Natural killer cell treated with Interleukin-12 subunit alpha and Interleukin-12 subunit beta and Interleukin-15 and Interleukin-18, amount 100 ng/mL, for 72 hours (primary cell): ENCODE data around the gene EIPR1. TPM values are rescaled to one million over a fixed set of nuclear protein-coding genes. Genes with fewer than 3 reads are reported as not detected.

Source experiments
- ATAC-seq, 2 donors: fragments of 150-1000 bp; cut with Tn5 transposase in 1 of 2; sonication (Bioruptor Pico), chemical (Tn5 transposase) in 1 of 2; 2 replicates each; pipeline ENCODE4 v1.10.0; 2021
- DNase-seq: peaks from one replicate; pipeline ENCODE4 v3.0.0; 2022; ENCODE audit warnings: low spot score
- H3K27ac Mint-ChIP-seq, 2 donors: 1 replicate in 1 of 2; 2 replicates in 1 of 2; pipeline ENCODE4 v1.8.0; 2022; ENCODE audit warnings: mixed read lengths in 2 of 2, mild to moderate bottlenecking in 1 of 2, moderate library complexity in 1 of 2
- H3K27me3 Mint-ChIP-seq, 2 donors: 1 replicate in 1 of 2; 2 replicates in 1 of 2; pipeline ENCODE4 v1.8.0; 2022; ENCODE audit warnings: mixed read lengths in 2 of 2
- H3K36me3 Mint-ChIP-seq: one replicate; pipeline ENCODE4 v1.8.0; 2022; ENCODE audit warnings: mixed read lengths
- H3K4me1 Mint-ChIP-seq, 2 donors: 1 replicate in 1 of 2; 2 replicates in 1 of 2; pipeline ENCODE4 v1.8.0; 2022; ENCODE audit warnings: low read depth in 2 of 2, mixed read lengths in 2 of 2, mild to moderate bottlenecking in 1 of 2
- H3K4me3 Mint-ChIP-seq: one replicate; pipeline ENCODE4 v1.8.0; 2022; ENCODE audit warnings: mixed read lengths
- H3K9me3 Mint-ChIP-seq: 2 replicates; pipeline ENCODE4 v1.8.0; 2022; ENCODE audit warnings: mixed read lengths
- total RNA-seq, 2 donors: library from RNA; stranded (reverse); gene quantifications; one replicate each; pipeline ENCODE4 v1.2.3, GENCODE V29; 2022

The EIPR1 gene
- total RNA-seq, 2 donors from 2014 or later, result 46.9 to 61.8 TPM

DNA sequence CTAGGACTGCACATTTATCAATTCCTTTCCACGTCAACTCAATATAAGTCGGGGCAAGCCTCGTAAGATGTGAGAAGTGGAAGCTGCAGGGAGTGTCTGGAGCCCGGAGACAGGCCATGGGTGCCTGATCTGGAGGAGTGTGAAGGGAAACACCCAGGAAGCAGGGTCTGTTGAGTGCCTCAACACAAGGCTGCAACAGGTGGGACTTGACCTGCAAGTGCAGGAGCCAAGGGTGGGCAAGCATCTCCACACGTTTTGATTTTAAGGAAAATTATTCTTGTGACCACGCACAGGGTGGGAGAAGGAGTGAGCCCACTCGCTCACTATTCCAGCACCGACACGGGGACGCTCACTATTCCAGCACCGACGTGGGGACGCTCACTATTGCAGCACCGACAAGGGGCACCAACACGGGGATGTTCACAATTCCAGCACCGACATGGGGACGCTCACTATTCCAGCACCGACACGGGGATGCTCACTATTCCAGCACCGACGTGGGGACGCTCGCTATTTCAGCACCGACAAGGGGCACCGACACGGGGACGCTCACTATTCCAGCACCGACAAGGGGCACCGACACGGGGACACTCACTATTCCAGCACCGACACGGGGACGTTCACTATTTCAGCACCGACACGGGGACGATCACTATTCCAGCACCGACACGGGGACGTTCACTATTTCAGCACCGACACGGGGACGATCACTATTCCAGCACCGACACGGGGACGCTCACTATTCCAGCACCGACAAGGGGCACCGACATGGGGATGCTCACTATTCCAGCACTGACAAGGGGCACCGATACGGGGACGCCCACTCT lies 197.3 kb downstream of the EIPR1 start:
- Mint-ChIP-seq H3K9me3 (no peaks in the 10 kb centered on the region), H3K36me3 (no peaks in the 10 kb centered on the region), H3K4me1 (no peaks in the 10 kb centered on the region), H3K27me3 (no peaks in the 10 kb centered on the region), H3K27ac (peak overlapping the region in 1 of 2 donors; percentile 39), H3K4me3 (no peak overlapping the region)
- ATAC-seq (peak; percentile 17 to 29), DNase-seq (no peak)

- Mint-ChIP-seq H3K4me1 (no peaks in the 10 kb centered on the region), H3K9me3 (no peaks in the 10 kb centered on the region), H3K27me3 (no peaks in the 10 kb centered on the region), H3K27ac (peak overlapping the region in 1 of 2 donors; percentile 39), H3K36me3 (no peaks in the 10 kb centered on the region), H3K4me3 (no peak overlapping the region)
- ATAC-seq, result no peak
- no peak for DNase-seq
Observed at GRCh38 chr2:3179626-3180025, 198.0 kb downstream of the EIPR1 start.

DNA sequence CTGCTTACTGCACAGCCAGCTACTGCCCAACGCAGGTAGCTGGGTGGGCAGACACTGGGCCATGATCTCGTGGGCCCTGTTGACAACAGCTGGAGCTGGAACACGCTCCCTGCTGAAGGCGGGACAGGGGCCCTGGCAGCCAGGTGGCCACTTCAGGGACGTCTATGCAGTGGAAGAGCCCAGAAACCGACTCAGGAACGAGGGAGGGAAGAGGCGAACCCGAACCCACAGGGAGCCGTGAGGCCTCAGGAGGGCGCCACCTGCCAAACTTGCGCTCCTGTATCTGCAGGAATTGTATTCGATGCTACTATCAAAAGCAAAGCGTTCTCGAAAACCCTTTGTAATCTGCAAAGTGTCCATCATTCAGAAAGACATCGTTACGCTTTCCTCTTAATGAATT lies 198.4 kb downstream of the EIPR1 start:
- Mint-ChIP-seq H3K4me3 (no peak overlapping the region), H3K36me3 (no peaks in the 10 kb centered on the region), H3K27me3 (no peaks in the 10 kb centered on the region), H3K27ac (peak overlapping the region in 1 of 2 donors; percentile 39), H3K9me3 (no peaks in the 10 kb centered on the region), H3K4me1 (no peaks in the 10 kb centered on the region)
- DNase-seq, result no peak
- no peak for ATAC-seq

DNA sequence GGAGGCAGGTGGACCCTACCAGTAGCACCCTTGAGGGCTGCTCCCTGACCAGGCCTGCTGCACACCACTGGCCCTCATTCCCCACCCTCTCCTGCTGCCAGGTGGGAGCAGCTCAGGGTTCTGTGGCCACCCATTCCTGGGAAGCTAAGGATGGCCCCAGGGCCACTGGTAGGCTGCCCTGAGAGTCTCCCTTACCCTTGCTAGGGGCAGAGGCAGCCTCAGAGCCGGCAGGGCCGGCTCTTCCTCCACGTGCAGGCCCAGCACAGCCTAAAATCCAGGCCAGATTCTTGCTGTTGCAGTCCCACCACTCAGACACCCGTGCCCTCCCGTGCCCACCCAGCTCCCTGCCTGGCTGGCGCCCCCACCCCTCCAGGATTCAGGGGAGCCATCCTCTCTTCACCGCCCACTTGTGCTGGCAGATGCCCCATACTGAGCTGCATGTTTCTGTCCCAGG lies 199.0 kb downstream of the EIPR1 start:
- Mint-ChIP-seq H3K27me3 (no peaks in the 10 kb centered on the region), H3K9me3 (no peaks in the 10 kb centered on the region), H3K4me1 (no peaks in the 10 kb centered on the region), H3K27ac (peak overlapping the region in 1 of 2 donors; percentile 27), H3K36me3 (no peaks in the 10 kb centered on the region), H3K4me3 (no peak overlapping the region)
- ATAC-seq, result no peak
- DNase-seq, result no peak

DNA sequence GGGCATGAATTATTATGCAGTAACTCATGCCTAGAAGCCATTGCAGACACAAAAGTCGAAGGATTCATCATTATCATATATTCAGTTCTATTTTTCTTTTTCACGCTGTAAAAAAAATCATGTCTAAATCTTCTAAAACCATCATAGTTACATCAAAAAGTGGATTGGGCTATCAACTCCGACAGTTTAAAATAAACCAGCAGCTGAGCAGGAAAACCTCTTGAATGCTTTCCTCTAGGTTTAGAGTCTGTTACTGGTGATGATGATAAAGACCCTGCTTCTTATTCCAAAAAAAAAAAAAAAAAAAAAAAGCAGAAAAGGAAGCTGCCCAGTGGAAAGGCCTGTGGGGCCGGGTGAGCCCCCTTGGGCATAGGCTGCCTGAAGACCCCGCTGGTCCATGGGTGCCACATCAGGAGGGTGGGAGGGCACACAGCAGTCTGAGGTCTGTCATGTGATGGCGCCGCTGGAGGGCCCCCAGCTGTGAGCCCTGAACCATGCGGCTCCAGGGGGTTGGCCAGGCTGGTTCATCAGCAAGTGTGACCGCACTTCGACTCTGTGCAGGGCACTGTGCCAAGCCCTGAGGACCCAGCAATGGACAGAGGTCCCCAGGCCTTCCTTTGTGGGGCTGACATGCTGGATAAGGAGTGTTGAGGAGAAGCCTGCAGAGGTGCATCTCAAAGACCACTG lies 199.6 kb downstream of the EIPR1 start:
- Mint-ChIP-seq H3K27ac (peak overlapping the region in 1 of 2 donors; percentile 27), H3K4me1 (no peaks in the 10 kb centered on the region)

DNA sequence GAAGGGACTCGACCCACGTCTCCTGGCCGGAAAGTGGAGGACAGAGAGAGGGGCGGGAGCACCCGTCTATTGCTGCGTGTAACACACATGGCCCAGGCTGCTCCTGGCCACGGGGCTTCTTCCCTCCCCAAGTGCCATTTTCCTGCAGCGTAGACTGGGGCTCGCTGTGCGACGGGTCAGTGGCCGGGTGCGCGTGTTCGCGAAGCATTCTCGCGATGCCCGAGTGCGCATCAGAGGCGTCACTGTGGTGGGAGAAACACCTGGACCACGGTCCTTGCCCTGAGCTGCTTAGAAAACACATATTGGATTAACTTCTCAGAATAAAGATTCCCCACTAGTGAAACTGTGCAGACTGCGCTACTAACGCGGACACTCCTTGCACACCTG lies 200.8 kb downstream of the EIPR1 start:
- H3K36me3 Mint-ChIP-seq, result no peaks in the 10 kb centered on the region
- no peak for ATAC-seq
- H3K9me3 Mint-ChIP-seq, result no peaks in the 10 kb centered on the region
- no peaks in the 10 kb centered on the region for H3K27me3 Mint-ChIP-seq
- DNase-seq, result no peak
- H3K4me3 Mint-ChIP-seq, result no peak overlapping the region
- no peaks in the 10 kb centered on the region for H3K4me1 Mint-ChIP-seq
- H3K27ac Mint-ChIP-seq, result no peak overlapping the region

More for the DNA sequence above, 199.6 kb downstream of the EIPR1 start:
- ATAC-seq (no peak), DNase-seq (no peak)
- Mint-ChIP-seq H3K4me3 (no peak overlapping the region), H3K9me3 (no peaks in the 10 kb centered on the region), H3K27me3 (no peaks in the 10 kb centered on the region), H3K36me3 (no peaks in the 10 kb centered on the region)

DNA sequence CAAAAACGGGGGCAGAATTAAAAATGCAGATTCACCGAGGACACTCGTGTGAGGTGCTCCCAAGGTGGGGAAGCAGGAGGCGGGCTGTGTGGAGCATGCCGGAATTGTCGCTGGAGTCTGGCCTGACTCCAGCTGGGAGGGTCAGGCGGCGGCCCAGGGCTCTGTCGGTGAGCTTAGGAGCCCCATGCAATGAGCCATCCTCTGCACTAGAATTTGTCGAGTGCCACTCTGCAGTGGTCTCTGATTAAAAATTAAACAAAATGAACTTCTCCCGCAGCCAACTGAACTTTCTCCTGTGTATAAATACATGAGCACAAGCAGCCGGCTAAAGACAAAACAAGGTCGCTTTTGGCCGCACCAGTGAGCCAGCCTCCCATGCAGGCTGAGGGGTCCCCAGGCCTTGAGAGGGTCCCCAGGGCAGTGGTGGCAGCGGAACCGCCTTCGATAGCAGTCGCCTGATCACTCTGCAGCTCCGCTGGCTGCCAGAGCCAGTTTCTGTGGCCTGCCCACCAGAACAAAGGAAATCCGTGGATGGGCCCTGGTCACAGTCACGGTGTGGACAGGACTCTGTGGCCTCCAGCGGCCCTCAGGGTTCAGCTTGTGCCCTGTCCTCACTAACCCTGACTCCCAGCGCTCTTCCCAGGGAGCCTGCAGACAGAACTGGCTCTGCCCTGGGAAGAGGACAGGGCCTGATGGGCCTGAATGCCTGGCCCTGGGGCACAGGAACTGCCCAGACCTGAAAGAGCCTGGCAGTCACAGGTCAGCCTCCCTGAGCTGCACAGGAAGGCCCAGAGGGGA lies 201.3 kb downstream of the EIPR1 start:
- Mint-ChIP-seq H3K27me3 (no peaks in the 10 kb centered on the region), H3K27ac (no peak overlapping the region), H3K9me3 (no peaks in the 10 kb centered on the region), H3K36me3 (no peaks in the 10 kb centered on the region), H3K4me3 (no peak overlapping the region), H3K4me1 (peaks cover 4% of the 10 kb centered on the region in 2 donors)
- ATAC-seq (no peak), DNase-seq (no peak)

- DNase-seq, result no peak
- H3K36me3 Mint-ChIP-seq, result no peaks in the 10 kb centered on the region
- H3K27ac Mint-ChIP-seq, result no peak overlapping the region
- H3K4me3 Mint-ChIP-seq, result no peak overlapping the region
- H3K4me1 Mint-ChIP-seq, result peaks cover 4 to 5% of the 10 kb centered on the region in 2 donors
- ATAC-seq, result no peak
- H3K27me3 Mint-ChIP-seq, result no peaks in the 10 kb centered on the region
- no peaks in the 10 kb centered on the region for H3K9me3 Mint-ChIP-seq
Observed at GRCh38 chr2:3175568-3175955, 202.1 kb downstream of the EIPR1 start.

- ATAC-seq, result no peak
- no peak overlapping the region for H3K27ac Mint-ChIP-seq
- H3K27me3 Mint-ChIP-seq, result no peaks in the 10 kb centered on the region
- no peak overlapping the region for H3K4me3 Mint-ChIP-seq
- no peaks in the 10 kb centered on the region for H3K36me3 Mint-ChIP-seq
- peaks cover 4 to 5% of the 10 kb centered on the region in 2 donors for H3K4me1 Mint-ChIP-seq
- no peaks in the 10 kb centered on the region for H3K9me3 Mint-ChIP-seq
- no peak for DNase-seq
Observed at GRCh38 chr2:3174626-3175567, 202.7 kb downstream of the EIPR1 start.

- ATAC-seq (no peak), DNase-seq (no peak)
- no peak overlapping the region for H3K4me3 Mint-ChIP-seq
- no peaks in the 10 kb centered on the region for H3K36me3 Mint-ChIP-seq
- no peaks in the 10 kb centered on the region for H3K9me3 Mint-ChIP-seq
- no peaks in the 10 kb centered on the region for H3K27me3 Mint-ChIP-seq
- peak overlapping the region in 1 of 2 donors; percentile 50 for H3K27ac Mint-ChIP-seq
- H3K4me1 Mint-ChIP-seq, result peaks cover 15% of the 10 kb centered on the region in 2 donors
Observed at GRCh38 chr2:3173031-3173430, 204.6 kb downstream of the EIPR1 start.

- Mint-ChIP-seq H3K27me3 (no peaks in the 10 kb centered on the region), H3K4me1 (peaks cover 15% of the 10 kb centered on the region in 2 donors), H3K4me3 (no peak overlapping the region), H3K36me3 (no peaks in the 10 kb centered on the region), H3K27ac (peak overlapping the region in 1 of 2 donors; percentile 39), H3K9me3 (no peaks in the 10 kb centered on the region)
- no peak for DNase-seq
- ATAC-seq, result no peak
Observed at GRCh38 chr2:3172265-3172935, 205.2 kb downstream of the EIPR1 start.

- Mint-ChIP-seq H3K36me3 (no peaks in the 10 kb centered on the region), H3K4me3 (no peak overlapping the region), H3K27me3 (no peaks in the 10 kb centered on the region), H3K27ac (peak overlapping the region; percentile 24 to 72), H3K4me1 (peaks cover 15% of the 10 kb centered on the region in 2 donors), H3K9me3 (no peaks in the 10 kb centered on the region)
- ATAC-seq, result no peak
- no peak for DNase-seq
Observed at GRCh38 chr2:3171564-3172264, 205.9 kb downstream of the EIPR1 start.
